ENCODE measurements around the gene NET1.
"Not testable (repeated sequence)": the region's sequence is repeated elsewhere in the genome, so short reads cannot be mapped to it uniquely, and the experiment has no call there.

NET1 gene

GRCh38 chr10:5396556-5397300 lies 15.6 kb upstream of the NET1 start:
- no peak for DNase-seq (ENCODE audit: low read depth)

- DNase-seq (ENCODE audit: low read depth) = no peak
Observed at GRCh38 chr10:5399332-5399731, 13.0 kb upstream of the NET1 start.

GRCh38 chr10:5400468-5401240 lies 11.7 kb upstream of the NET1 start:
- DNase-seq (ENCODE audit: low read depth) = no peak

GRCh38 chr10:5402798-5403197 lies 9.6 kb upstream of the NET1 start:
- no peak for DNase-seq (ENCODE audit: low read depth)

- no peak for DNase-seq (ENCODE audit: low read depth)
Observed at GRCh38 chr10:5404208-5405041, 7.9 kb upstream of the NET1 start, which contains the start of gene TUBAL3. TSS of gene TUBAL3 (minus strand) at chr10:5404828. CDS start at chr10:5404792, 36 bp downstream.

GRCh38 chr10:5406918-5407317 lies 5.4 kb upstream of the NET1 start:
- DNase-seq (ENCODE audit: low read depth) = no peak

GRCh38 chr10:5410787-5411186 lies 1.6 kb upstream of the NET1 start:
- not testable (repeated sequence) for DNase-seq (ENCODE audit: low read depth)

- DNase-seq (ENCODE audit: low read depth) = no peak
Observed at GRCh38 chr10:5411941-5412276, 448 bp upstream of the NET1 start.

- no peak for DNase-seq (ENCODE audit: low read depth)
Observed at GRCh38 chr10:5413012-5413938, 918 bp downstream of the NET1 start.

- DNase-seq (ENCODE audit: low read depth) = no peak
Observed at GRCh38 chr10:5416981-5417380, 4.6 kb downstream of the NET1 start.

- no peak for DNase-seq (ENCODE audit: low read depth)
Observed at GRCh38 chr10:5418584-5418983, 6.2 kb downstream of the NET1 start.

GRCh38 chr10:5419466-5420094 lies 7.2 kb downstream of the NET1 start:
- no peak for DNase-seq (ENCODE audit: low read depth)

- DNase-seq (ENCODE audit: low read depth) = no peak
Observed at GRCh38 chr10:5423771-5424170, 11.4 kb downstream of the NET1 start.

- no peak for DNase-seq (ENCODE audit: low read depth)
Observed at GRCh38 chr10:5424751-5425150, 12.4 kb downstream of the NET1 start.

- no peak for DNase-seq (ENCODE audit: low read depth)
Observed at GRCh38 chr10:5428133-5428532, 15.8 kb downstream of the NET1 start.

- DNase-seq (ENCODE audit: low read depth) = no peak
Observed at GRCh38 chr10:5433182-5433581, 20.8 kb downstream of the NET1 start.

- no peak for DNase-seq (ENCODE audit: low read depth)
Observed at GRCh38 chr10:5434017-5434753, 21.8 kb downstream of the NET1 start.

- no peak for DNase-seq (ENCODE audit: low read depth)
Observed at GRCh38 chr10:5435328-5435727, 23.0 kb downstream of the NET1 start.

GRCh38 chr10:5440206-5440605 lies 27.8 kb downstream of the NET1 start:
- no peak for DNase-seq (ENCODE audit: low read depth)

- no peak for DNase-seq (ENCODE audit: low read depth)
Observed at GRCh38 chr10:5441106-5441505, 28.7 kb downstream of the NET1 start.

All from activated gamma-delta T cell treated with anti-CD3 and anti-CD28 coated beads, Interleukin-2, amount 50 U/mL, for 16 hours (primary cell).